Measurements from ENCODE around the gene CDH23. TPM values are rescaled to one million over a fixed set of nuclear protein-coding genes. Genes with fewer than 3 reads are reported as not detected.

CDH23 gene
- total and polyA plus RNA-seq, 2 donors (not counting 1 experiment from before 2014, with no cell fraction given) = 0.01 to 0.17 TPM

DNA sequence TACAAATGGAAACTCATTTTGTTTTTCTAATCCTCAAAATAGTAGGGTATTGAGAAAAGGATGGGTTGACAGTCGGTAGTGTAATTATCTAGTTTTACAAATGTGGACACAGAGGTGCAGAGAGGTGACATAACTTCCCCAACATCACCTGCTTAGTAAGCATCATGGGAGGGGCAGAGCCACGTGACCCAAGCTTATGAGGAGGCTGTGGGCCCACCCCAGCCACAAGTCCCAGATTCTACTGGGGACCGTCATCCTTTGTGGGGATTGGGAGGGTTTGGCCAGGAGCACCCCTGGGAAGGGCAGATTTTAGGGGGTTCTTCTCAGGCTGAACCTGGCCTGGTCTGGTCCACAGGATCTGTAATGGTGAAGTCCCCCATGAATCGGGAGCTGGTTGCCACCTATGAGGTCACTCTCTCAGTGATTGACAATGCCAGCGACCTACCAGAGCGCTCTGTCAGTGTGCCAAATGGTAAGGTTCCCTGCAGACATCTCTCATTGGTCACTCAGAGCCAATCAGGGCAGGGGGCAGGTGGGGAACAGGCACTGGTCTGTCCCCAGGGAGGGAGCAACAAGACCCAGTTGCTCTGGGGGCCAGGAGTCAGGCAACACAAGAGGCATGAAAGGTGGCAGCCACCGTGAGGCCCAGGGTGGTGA is 400.2 kb downstream of the CDH23 start:
- Histone ChIP-seq H3K79me2 (ENCODE audit: control insufficient read depth, insufficient read depth, low read length) (no peaks in the 10 kb centered on the region), H3K27ac (ENCODE audit: insufficient read depth, low read length) (no peak overlapping the region), H3K9ac (ENCODE audit: insufficient read depth, low read length) (no peak overlapping the region), H3K27me3 (ENCODE audit: control insufficient read depth, insufficient read depth, low read length) (peaks cover 3% of the 10 kb centered on the region), H4K20me1 (ENCODE audit: control insufficient read depth, extremely low read depth, insufficient read depth, low read length) (no peaks in the 10 kb centered on the region), H2AFZ (ENCODE audit: low read length) (no peak overlapping the region), H3K4me3 (replicated peaks in 1 of 4; ENCODE audit: control extremely low read depth in 1 of 4, insufficient read depth in 1 of 4, low read depth in 3 of 4, low read length in 4 of 4) (no peak overlapping the region), H3K4me2 (ENCODE audit: extremely low read depth, insufficient read depth, low read length) (no peak overlapping the region), H3K36me3 (ENCODE audit: control insufficient read depth, insufficient read depth, low read length) (no peaks in the 10 kb centered on the region), H3K4me1 (ENCODE audit: control insufficient read depth, extremely low read depth, insufficient read depth, low read length) (no peaks in the 10 kb centered on the region), H3K9me3 (ENCODE audit: control insufficient read depth, insufficient read depth, low read depth, low read length) (no peaks in the 10 kb centered on the region)
- no peak for DNase-seq (ENCODE audit: low read depth in 2 of 2)
- TF ChIP-seq EZH2 (IDR thresholded peaks at IDR 0.05; ENCODE audit: low read length, missing control alignments) = no peak
- TF ChIP-seq, protein P1, sequence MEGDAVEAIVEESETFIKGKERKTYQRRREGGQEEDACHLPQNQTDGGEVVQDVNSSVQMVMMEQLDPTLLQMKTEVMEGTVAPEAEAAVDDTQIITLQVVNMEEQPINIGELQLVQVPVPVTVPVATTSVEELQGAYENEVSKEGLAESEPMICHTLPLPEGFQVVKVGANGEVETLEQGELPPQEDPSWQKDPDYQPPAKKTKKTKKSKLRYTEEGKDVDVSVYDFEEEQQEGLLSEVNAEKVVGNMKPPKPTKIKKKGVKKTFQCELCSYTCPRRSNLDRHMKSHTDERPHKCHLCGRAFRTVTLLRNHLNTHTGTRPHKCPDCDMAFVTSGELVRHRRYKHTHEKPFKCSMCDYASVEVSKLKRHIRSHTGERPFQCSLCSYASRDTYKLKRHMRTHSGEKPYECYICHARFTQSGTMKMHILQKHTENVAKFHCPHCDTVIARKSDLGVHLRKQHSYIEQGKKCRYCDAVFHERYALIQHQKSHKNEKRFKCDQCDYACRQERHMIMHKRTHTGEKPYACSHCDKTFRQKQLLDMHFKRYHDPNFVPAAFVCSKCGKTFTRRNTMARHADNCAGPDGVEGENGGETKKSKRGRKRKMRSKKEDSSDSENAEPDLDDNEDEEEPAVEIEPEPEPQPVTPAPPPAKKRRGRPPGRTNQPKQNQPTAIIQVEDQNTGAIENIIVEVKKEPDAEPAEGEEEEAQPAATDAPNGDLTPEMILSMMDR (conservative IDR thresholded peaks at IDR 0.05 in 1 of 2, IDR thresholded peaks at IDR 0.05 in 1 of 2; ENCODE audit: low read depth in 1 of 2, low read length in 2 of 2) = no peak

DNA sequence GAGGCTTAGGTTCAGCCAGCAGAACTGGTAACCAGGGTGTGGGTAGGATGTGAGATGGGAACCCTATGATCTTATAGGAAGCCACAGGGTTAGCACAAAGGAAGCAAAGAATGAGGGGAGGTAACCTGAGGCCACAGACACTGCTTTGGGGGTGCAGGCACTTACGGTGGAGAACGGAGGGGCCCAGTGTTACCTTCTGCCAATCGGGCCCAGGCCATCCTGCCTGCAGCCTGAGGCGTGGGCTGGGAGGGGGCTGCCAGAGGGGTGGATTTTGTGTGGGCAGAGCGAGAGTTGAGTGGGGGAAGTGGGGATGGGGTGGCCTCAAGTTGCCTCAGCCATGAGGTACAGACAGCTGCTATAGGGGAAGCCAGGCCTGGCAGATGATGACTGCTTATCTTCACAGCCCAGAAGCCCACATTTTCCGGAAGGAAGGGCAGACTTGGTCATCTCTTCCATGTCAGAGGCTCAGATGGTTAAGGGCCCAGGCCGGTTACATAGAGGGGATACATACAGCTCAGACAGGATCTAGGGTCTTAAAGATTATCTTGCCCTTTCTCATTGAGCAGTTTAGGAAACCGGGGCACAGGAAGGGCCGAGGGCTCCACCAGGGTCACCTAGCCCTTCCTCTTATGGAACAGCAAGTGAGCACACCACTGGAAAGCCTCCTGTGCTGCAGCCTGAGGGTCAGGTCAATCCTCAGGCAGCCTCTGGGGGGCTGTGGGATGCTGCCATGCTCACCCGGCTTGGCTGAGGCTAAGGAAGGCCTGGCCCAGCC is 401.0 kb downstream of the CDH23 start:
- DNase-seq (ENCODE audit: low read depth in 2 of 2) = no peak
- no peaks in the 10 kb centered on the region for H3K4me1 ChIP-seq (ENCODE audit: control insufficient read depth, extremely low read depth, insufficient read depth, low read length)
- TF ChIP-seq, protein P1 (conservative IDR thresholded peaks at IDR 0.05 in 1 of 2, IDR thresholded peaks at IDR 0.05 in 1 of 2; ENCODE audit: low read depth in 1 of 2, low read length in 2 of 2) = no peak
- TF ChIP-seq EZH2 (IDR thresholded peaks at IDR 0.05; ENCODE audit: low read length, missing control alignments) = no peak
- no peaks in the 10 kb centered on the region for H3K79me2 ChIP-seq (ENCODE audit: control insufficient read depth, insufficient read depth, low read length)
- no peak overlapping the region for H3K4me3 ChIP-seq (replicated peaks in 1 of 4; ENCODE audit: control extremely low read depth in 1 of 4, insufficient read depth in 1 of 4, low read depth in 3 of 4, low read length in 4 of 4)
- H2AFZ ChIP-seq (ENCODE audit: low read length) = no peak overlapping the region
- H3K36me3 ChIP-seq (ENCODE audit: control insufficient read depth, insufficient read depth, low read length) = no peaks in the 10 kb centered on the region
- no peak overlapping the region for H3K27ac ChIP-seq (ENCODE audit: insufficient read depth, low read length)
- H3K4me2 ChIP-seq (ENCODE audit: extremely low read depth, insufficient read depth, low read length) = no peak overlapping the region
- H3K9ac ChIP-seq (ENCODE audit: insufficient read depth, low read length) = no peak overlapping the region
- no peaks in the 10 kb centered on the region for H4K20me1 ChIP-seq (ENCODE audit: control insufficient read depth, extremely low read depth, insufficient read depth, low read length)
- H3K27me3 ChIP-seq (ENCODE audit: control insufficient read depth, insufficient read depth, low read length) = peaks cover 3% of the 10 kb centered on the region
- H3K9me3 ChIP-seq (ENCODE audit: control insufficient read depth, insufficient read depth, low read depth, low read length) = no peaks in the 10 kb centered on the region

DNA sequence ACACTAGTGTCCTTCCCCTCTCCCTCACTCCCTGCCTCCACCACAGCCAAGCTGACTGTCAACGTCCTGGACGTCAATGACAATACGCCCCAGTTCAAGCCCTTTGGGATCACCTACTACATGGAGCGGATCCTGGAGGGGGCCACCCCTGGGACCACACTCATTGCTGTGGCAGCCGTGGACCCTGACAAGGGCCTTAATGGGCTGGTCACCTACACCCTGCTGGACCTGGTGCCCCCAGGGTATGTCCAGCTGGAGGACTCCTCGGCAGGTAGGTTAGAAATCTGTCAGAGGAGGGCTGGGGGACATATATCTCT is 401.5 kb downstream of the CDH23 start:
- H3K9ac ChIP-seq (ENCODE audit: insufficient read depth, low read length) = no peak overlapping the region
- no peaks in the 10 kb centered on the region for H3K79me2 ChIP-seq (ENCODE audit: control insufficient read depth, insufficient read depth, low read length)
- H3K4me3 ChIP-seq (replicated peaks in 1 of 4; ENCODE audit: control extremely low read depth in 1 of 4, insufficient read depth in 1 of 4, low read depth in 3 of 4, low read length in 4 of 4) = no peak overlapping the region
- no peaks in the 10 kb centered on the region for H3K9me3 ChIP-seq (ENCODE audit: control insufficient read depth, insufficient read depth, low read depth, low read length)
- no peak overlapping the region for H2AFZ ChIP-seq (ENCODE audit: low read length)
- no peaks in the 10 kb centered on the region for H3K36me3 ChIP-seq (ENCODE audit: control insufficient read depth, insufficient read depth, low read length)
- H3K27ac ChIP-seq (ENCODE audit: insufficient read depth, low read length) = no peak overlapping the region
- H3K27me3 ChIP-seq (ENCODE audit: control insufficient read depth, insufficient read depth, low read length) = peaks cover 3% of the 10 kb centered on the region
- no peak overlapping the region for H3K4me2 ChIP-seq (ENCODE audit: extremely low read depth, insufficient read depth, low read length)
- H4K20me1 ChIP-seq (ENCODE audit: control insufficient read depth, extremely low read depth, insufficient read depth, low read length) = no peaks in the 10 kb centered on the region
- no peaks in the 10 kb centered on the region for H3K4me1 ChIP-seq (ENCODE audit: control insufficient read depth, extremely low read depth, insufficient read depth, low read length)
- no peak for DNase-seq (ENCODE audit: low read depth in 2 of 2)
- TF ChIP-seq, protein P1 (conservative IDR thresholded peaks at IDR 0.05 in 1 of 2, IDR thresholded peaks at IDR 0.05 in 1 of 2; ENCODE audit: low read depth in 1 of 2, low read length in 2 of 2) = no peak
- no peak for TF ChIP-seq EZH2 (IDR thresholded peaks at IDR 0.05; ENCODE audit: low read length, missing control alignments)

Data from fibroblast of lung (primary cell).